GM15510 (cell line): ENCODE results near the gene PKP1.

ENCODE experiments used
- POLR2A ChIP-seq: IDR thresholded peaks from 3 replicates; pipeline ENCODE4 v1.6.1; 2011; ENCODE audit warnings: borderline replicate concordance; ENCODE audit not compliant: insufficient read length; ENCODE audit errors: extremely low read depth

Gene PKP1

GRCh38 chr1:201285846-201286245 is 2.5 kb downstream of the PKP1 start:
- TF ChIP-seq POLR2A = no peak

DNA sequence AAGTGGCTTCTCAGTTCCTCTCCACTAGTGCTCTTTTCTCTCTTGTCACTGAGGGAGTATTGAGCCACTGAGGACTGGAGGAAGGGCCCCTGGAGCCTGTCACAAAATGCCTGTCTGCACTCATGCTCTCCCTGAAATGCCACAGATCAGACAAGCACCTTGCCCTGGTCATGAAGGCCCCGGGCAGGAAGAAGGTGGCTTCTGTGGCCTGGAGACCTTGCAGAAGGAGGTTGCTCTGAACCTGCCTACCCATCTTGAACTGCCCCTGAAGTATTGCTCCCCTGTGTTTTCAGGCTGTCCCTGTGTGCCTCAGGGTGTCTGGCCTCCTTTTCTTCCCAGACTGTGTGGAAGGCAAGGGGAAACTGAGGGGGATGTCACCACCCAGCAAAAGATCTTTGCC is 3.1 kb downstream of the PKP1 start:
- TF ChIP-seq POLR2A = no peak

- TF ChIP-seq POLR2A = no peak
These were observed 4.7 kb downstream of the PKP1 start for GRCh38 chr1:201288007-201288406.

DNA sequence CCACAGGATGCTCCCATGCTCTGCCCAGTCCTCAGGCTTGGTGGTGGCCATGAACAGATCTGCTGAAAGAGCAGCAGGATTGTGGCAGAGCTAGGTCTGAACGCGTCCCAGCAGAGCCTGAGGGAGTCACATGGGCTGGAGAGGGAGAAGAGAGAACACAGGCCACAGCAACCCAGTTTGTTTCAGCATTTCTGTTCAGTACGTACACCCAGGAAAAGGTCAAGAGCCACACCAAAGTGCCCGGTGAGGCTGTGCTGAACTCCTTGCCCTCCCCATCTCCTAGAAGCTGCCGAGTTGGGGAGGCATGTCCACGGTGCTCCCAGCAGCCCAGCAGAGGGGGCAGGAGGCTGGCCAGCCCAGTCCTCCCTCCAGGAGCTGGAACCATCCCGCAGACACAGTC is 5.5 kb downstream of the PKP1 start:
- no peak for TF ChIP-seq POLR2A

DNA sequence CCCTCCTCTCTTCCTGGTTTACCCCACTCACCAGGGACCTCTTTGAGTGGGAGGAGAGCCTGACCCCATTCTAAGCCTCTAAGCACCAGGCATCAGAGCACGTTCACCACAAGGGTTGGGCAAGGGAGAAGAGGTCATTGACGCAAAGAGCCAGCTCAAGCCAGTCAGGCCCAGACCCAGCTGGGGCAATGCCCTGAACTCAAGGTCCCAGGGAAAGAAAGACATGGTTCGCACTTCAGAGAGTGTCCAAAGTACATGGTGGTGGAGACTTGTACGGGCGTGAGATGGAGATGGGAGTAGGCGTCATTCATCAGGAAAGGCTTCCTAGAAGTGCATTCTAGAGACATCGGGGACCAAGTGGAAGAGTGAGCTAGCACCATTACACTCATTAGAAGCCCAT is 7.2 kb downstream of the PKP1 start:
- TF ChIP-seq POLR2A = no peak

DNA sequence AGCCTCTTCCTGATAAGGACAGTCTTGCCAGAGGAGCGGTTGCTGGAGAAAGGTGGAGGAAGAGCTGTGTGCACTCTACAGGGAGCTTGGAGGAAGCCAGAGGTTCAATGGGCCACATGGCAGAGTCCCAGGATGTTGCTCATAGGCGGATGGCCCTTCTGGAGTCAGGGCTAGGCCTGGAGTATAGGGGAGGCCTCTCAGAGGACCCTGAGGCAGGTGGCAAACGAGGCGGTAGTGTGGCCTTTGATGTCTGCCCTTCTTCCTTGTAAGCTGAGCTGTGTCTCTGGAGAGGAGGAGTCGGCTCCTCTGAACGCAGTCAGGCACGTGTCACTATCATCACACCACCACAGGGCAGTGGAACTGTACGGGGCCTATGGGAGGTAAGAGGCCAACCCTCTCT is 8.6 kb downstream of the PKP1 start:
- no peak for TF ChIP-seq POLR2A

GRCh38 chr1:201294876-201295275 is 11.6 kb downstream of the PKP1 start:
- no peak for TF ChIP-seq POLR2A

DNA sequence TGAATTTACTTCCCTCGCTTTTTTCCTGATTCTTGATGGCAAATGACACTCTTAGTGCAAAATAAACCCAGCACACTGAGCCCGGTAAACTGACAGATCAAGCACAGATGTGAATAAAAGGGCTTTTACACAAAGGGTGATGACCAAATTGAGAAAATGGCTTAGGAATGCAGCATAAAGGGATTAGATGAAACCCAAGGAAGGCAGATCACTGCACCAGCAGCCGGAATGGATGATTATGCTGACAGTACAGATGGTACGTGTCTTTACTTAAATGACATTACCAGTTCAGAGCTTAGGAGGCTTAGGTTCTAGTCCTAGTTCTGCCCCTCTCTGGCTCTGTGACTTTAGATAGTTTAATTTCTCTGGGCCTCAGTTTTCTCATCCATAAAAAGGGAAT is 12.0 kb downstream of the PKP1 start:
- no peak for TF ChIP-seq POLR2A

- TF ChIP-seq POLR2A = no peak
These were observed 12.6 kb downstream of the PKP1 start for GRCh38 chr1:201295861-201296260.

DNA sequence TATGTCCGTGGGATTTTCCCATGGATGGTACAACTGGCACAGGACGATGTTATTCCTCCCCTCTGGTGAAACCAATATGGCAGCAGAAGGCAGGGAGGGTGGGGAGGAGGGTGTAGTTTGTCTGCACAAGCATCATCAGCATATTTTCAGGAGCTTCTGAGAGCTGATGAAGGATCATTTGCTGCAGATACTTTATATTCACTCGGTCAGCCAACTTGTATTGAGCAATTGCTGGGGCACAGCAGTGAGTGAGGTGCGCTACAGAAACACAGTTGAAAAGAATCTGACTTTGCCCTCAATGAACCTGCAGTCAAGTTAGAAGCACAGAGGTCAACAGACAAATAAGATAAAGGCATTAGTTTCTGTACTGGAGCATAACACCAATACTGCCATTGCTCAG is 13.0 kb downstream of the PKP1 start:
- TF ChIP-seq POLR2A = no peak

DNA sequence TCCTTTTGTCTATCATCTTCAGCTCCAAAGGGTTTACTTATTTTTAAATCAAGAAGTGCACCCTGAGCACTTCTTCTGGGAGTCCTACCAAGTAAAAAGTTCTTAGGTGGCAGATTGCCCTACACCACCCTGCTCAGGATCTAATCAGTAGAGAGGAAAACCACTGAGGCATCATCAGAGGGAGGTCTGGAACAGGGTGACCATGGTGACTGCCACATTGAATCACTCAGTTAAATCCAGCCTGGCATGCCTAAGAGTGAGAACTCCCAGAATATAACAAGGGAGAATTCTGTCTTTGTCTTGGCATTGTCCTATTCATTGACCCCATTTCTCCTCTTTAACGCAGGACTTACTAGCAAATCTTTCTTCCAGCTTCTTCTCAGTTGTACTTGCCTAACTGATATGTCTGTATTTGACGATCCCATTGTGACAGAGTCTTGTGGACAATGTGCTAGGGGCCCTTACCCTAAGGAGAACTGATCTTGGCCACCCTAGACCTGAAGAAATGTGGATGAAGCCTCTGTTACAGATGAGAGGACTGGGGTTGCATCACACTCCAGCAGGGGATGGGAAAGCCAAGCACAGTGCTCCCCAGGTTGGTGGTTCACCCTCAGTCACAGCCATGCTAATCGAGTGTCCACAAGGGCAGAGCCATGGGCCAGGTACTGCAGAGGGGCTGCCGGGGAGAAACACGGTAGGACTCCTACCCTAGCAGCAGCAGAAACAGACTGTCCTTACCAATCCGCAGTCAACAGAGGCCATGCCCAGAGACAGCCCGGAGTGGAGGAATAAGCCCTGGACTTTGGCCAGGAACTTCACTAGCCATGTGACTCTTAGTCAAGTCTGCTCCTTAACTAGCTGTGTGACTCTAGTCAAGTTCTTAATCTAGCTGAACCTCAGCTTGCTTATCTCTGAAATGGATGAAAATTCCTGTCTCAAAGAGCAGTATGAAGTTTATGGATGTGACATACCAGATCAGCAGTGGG is 15.4 kb downstream of the PKP1 start:
- no peak for TF ChIP-seq POLR2A

- no peak for TF ChIP-seq POLR2A
These were observed 16.7 kb downstream of the PKP1 start for GRCh38 chr1:201299968-201300367.

- no peak for TF ChIP-seq POLR2A
These were observed 17.3 kb downstream of the PKP1 start for GRCh38 chr1:201300641-201301040.

DNA sequence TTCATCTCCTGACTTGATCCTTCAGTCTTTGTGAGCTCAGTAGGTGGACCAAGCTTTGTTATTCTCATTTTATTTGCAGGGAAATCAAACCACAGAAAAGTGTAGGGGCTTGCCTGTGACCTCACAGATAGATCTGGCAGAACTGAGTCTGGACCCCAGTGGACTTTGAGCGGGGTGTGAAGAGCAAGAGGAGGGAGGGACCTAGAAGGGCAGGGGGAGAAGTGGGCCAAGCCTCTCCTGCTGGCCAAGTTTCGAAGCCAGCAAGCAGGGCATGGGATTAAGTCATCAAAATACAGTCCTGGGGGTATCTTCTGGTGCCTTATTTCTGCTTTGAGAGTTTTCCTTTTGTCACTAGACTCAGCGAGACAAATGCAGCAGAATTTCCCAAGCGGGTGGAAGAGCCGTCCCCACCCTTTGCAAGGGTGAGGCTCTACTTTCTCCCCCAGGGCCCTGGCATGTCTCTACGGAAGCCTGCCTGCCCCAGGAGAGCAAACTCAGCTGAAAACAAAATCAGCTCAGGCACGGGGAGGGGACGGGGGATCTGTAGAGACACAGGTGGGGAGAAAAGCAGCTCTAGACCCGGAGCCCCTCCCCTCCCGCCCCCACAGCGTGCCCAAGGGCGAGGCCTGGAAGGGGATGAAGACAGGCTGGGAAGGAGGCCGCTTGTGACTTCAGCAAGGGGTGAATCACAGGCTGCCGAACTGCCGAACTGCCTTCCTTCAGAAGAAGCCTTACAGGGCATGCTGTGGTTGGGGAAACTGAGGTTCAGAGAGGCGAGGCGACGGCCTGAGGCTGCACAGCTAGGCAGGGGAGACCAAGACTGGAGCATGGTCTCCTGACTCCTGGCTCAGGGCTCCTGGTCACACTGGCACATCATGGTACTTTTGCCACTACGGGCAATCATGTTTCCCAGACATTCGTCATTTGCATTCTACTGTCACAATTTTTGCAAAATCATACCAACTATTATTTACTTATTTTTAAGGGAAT is 19.2 kb downstream of the PKP1 start:
- no peak for TF ChIP-seq POLR2A

DNA sequence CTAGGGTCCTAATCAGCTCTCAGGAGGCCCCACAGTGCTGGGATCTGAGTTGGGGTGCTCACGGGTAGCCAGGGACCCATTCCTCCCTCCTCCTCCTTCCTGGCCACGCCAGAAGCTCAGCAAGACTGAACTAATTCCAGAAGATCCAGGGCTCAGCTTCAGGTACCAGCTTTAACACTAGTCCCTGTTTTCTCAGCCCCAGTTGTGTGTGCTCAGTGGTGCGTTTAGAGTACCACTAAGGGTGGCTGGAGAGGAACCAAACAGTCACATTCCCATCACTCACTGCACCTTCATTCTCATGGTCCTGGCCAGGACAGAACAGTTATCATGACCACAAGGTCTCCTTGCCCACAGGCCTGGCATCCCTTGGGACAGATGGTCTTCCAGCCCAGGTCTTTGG is 20.8 kb downstream of the PKP1 start:
- no peak for TF ChIP-seq POLR2A
